Activated CD8-positive, alpha-beta memory T cell treated with anti-CD3 and anti-CD28 coated beads for 1 hour (primary cell): ENCODE measurements around the gene CFAP57.

Experiments used
- DNase-seq, 2 donors: peaks; one replicate each; pipeline ENCODE4 v3.0.0-alpha.2; 2020; ENCODE audit warnings: low read depth in 1 of 2; ENCODE audit errors: extremely low read depth in 1 of 2

The CFAP57 gene

GRCh38 chr1:43293896-43294760, 122.0 kb downstream of the CFAP57 start:
- DNase-seq = no peak

GRCh38 chr1:43294761-43295160, 122.6 kb downstream of the CFAP57 start:
- DNase-seq = no peak

- no peak for DNase-seq
Observed at GRCh38 chr1:43296207-43296606, 124.1 kb downstream of the CFAP57 start.

DNA sequence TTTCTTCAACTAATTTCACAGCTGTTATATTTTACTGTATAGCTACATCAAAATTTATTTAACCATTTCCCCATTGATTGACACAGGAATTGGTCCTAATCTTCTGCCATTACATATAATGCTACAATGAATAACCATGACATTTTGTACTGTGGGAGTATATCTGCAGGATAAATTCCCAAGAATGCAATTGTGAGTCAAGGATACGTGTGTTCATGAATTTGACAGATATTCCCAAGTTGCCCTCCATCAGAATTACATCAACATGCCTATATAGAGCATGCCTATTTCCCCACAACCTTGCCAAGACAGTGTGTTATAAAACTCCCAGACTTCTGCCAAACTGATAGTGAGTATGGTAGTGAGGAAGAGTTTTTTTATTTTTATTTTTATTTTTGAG, 125.9 kb downstream of the CFAP57 start:
- no peak for DNase-seq

DNA sequence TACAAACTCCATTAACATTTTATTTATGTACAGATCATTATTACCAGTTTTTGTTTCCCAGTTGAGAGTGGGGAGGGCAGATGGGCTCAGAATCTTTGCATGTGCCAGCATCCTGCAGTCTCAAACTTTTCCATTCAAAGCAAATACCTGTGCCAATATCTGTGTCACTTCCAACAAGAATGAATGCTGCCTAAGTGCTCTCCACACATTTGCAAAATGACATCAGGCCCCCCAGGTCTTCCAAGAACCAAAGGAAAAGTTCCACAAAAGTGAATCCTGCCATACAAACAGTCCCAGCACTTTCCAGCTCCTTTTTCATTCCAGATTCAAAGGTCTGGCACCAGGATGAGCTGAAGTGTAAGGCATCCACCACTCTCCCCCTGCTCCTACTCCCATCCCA, 127.0 kb downstream of the CFAP57 start:
- no peak for DNase-seq

- DNase-seq = no peak
Observed at GRCh38 chr1:43300378-43301094, 128.4 kb downstream of the CFAP57 start, which contains the start of gene TIE1. Gene TIE1 (plus strand): TSS chr1:43300982. CDS start chr1:43301072, 90 bp downstream.

DNA sequence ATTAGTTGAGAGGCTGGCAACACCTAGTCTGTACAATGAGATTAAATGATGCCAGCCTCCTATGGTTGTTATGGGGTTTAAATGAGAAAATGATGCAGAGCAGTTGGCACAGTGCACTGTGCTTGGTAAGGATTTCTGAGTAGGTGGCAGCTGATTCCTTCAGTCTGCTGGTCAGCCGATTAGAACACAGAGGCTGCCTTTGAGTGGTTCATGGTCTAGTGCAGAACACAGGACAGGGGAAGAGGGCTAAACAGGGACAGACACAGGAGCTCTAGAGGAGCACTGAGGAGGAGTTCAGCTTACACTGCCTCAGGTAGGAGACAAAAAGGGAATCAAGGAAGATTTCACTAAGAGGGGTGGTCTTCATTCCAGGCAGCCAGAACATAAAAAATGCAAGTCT, 130.1 kb downstream of the CFAP57 start:
- no peak for DNase-seq

GRCh38 chr1:43302721-43303470, 130.8 kb downstream of the CFAP57 start:
- no peak for DNase-seq

- DNase-seq = no peak
Observed at GRCh38 chr1:43303471-43304313, 131.6 kb downstream of the CFAP57 start.
